ENCODE measurements around the gene RNF43. TPM values are rescaled to one million over a fixed set of nuclear protein-coding genes. Genes with fewer than 3 reads are reported as not detected.

RNF43 gene
- total RNA-seq, 1 experiment from 2014 or later: 6.7 TPM

DNA sequence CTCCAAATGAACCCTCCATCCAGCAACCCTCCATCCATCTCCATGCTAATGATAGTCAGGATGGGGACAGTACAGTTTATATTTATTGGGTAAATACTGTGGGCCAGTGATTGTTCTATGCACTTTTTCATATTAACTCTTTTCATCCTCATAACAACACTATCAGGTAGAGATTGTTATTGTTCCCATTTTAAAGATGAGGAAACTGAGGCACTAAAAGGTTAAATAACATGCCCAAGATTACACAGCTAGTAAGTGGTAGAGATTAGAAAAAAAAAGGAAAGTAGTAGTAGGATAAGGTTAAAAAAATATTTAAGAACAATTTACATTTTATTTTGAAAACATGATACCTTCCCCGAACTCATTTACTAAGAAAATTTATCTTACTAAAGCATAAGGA, 43.4 kb downstream of the RNF43 start:
- no peak overlapping the region for H3K4me3 Mint-ChIP-seq (ENCODE audit: unreplicated experiment)
- H3K27ac Mint-ChIP-seq (ENCODE audit: low read depth, unreplicated experiment): no peak overlapping the region
- no peaks in the 10 kb centered on the region for H3K36me3 Mint-ChIP-seq (ENCODE audit: insufficient read depth, unreplicated experiment)
- peaks cover 5% of the 10 kb centered on the region for H3K4me1 Mint-ChIP-seq (ENCODE audit: insufficient read depth, unreplicated experiment)
- CTCF ChIA-PET: interaction anchor here (0.6 kb wide), 1 partner anchor 516 kb away, joined by 3 read pairs; no protein-coding TSS in a partner anchor
- intact Hi-C loops (cut with micrococcal nuclease): no loop called here
- BruUV-seq (replicated peaks): no TSS peak
- no peak for TF ChIP-seq CTCF (IDR thresholded peaks at IDR 0.05; ENCODE audit: unreplicated experiment)
- H3K9me3 Mint-ChIP-seq (ENCODE audit: unreplicated experiment): no peaks in the 10 kb centered on the region
- DNase-seq (ENCODE audit: unreplicated experiment): no peak
- H3K27me3 Mint-ChIP-seq (ENCODE audit: insufficient read depth, unreplicated experiment): no peaks in the 10 kb centered on the region
- POLR2A ChIA-PET: no interaction called here

DNA sequence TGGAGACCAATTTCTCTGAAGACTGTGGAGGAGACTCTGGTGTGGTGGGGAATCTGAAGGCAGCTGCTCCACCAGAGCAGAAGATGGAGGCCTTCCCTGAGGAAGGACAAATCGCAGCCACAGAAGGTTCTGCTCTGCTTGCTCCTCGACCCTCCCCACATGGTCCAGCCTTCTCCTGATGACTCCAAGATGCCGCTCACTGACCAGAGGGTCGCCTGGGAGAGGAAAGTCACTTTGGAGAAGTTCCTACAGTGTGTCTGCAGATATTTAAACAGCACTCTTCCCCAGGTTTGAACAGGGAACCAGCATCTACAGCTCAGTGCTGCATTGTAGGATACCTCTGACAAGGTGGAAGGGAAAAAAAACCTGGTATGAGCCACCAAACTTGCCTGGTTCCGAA, 44.3 kb downstream of the RNF43 start:
- Mint-ChIP-seq H3K4me3 (ENCODE audit: unreplicated experiment) (no peak overlapping the region), H3K36me3 (ENCODE audit: insufficient read depth, unreplicated experiment) (no peaks in the 10 kb centered on the region), H3K9me3 (ENCODE audit: unreplicated experiment) (no peaks in the 10 kb centered on the region), H3K27me3 (ENCODE audit: insufficient read depth, unreplicated experiment) (no peaks in the 10 kb centered on the region), H3K4me1 (ENCODE audit: insufficient read depth, unreplicated experiment) (peaks cover 5% of the 10 kb centered on the region), H3K27ac (ENCODE audit: low read depth, unreplicated experiment) (no peak overlapping the region)
- no peak for TF ChIP-seq CTCF (IDR thresholded peaks at IDR 0.05; ENCODE audit: unreplicated experiment)
- DNase-seq (ENCODE audit: unreplicated experiment): no peak
- ChIA-PET CTCF (interaction anchor here (0.6 to 1.8 kb wide), 2 partner anchors 9 to 15 kb away, joined by 3 to 4 read pairs; no protein-coding TSS in a partner anchor), POLR2A (interaction anchor here (1.3 kb wide), 1 partner anchor 10 kb away, joined by 4 read pairs; no protein-coding TSS in a partner anchor)
- intact Hi-C loops (cut with micrococcal nuclease): no loop called here
- no TSS peak for BruUV-seq (replicated peaks)

GRCh38 chr17:58371300-58371950, 45.9 kb downstream of the RNF43 start:
- TF ChIP-seq CTCF (IDR thresholded peaks at IDR 0.05; ENCODE audit: unreplicated experiment): no peak
- Mint-ChIP-seq H3K4me3 (ENCODE audit: unreplicated experiment) (no peak overlapping the region), H3K27ac (ENCODE audit: low read depth, unreplicated experiment) (no peak overlapping the region), H3K36me3 (ENCODE audit: insufficient read depth, unreplicated experiment) (no peaks in the 10 kb centered on the region), H3K27me3 (ENCODE audit: insufficient read depth, unreplicated experiment) (no peaks in the 10 kb centered on the region), H3K9me3 (ENCODE audit: unreplicated experiment) (no peaks in the 10 kb centered on the region), H3K4me1 (ENCODE audit: insufficient read depth, unreplicated experiment) (peaks cover 5% of the 10 kb centered on the region)
- ChIA-PET POLR2A (interaction anchor here (1.1 to 1.3 kb wide), 2 partner anchors 9 to 45 kb away, joined by 4 read pairs; no protein-coding TSS in a partner anchor), CTCF (interaction anchor here (0.9 to 1.8 kb wide), 2 partner anchors 7 to 13 kb away, joined by 3 to 4 read pairs; no protein-coding TSS in a partner anchor)
- intact Hi-C loops (cut with micrococcal nuclease): no loop called here
- DNase-seq (ENCODE audit: unreplicated experiment): no peak
- BruUV-seq (replicated peaks): no TSS peak

DNA sequence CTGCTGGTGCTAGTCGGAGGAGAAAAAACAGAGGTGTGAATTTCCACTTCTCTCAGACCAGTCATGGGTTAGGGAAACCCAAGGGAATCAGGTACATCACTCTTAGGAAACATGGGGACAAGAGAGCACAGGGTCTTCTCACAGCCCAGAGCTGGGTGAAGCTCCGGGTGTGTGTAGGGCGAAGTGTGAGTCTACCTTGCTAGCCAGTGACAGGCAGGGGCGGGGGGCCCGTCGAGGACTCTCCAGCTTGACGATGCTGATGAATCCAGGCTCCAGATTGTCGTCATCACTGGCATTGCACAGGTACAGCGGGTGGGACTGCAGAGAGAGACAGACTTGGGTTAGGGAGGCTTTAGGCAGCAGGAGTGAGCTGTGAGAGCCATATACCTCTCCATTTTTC, 46.6 kb downstream of the RNF43 start:
- H3K9me3 Mint-ChIP-seq (ENCODE audit: unreplicated experiment): no peaks in the 10 kb centered on the region
- H3K4me3 Mint-ChIP-seq (ENCODE audit: unreplicated experiment): no peak overlapping the region
- no peak for TF ChIP-seq CTCF (IDR thresholded peaks at IDR 0.05; ENCODE audit: unreplicated experiment)
- ChIA-PET CTCF (interaction anchor here (0.9 kb wide), 1 partner anchor 14 kb away, joined by 3 read pairs; no protein-coding TSS in a partner anchor), POLR2A (interaction anchor here (0.5 kb wide), 1 partner anchor 1372 kb away, joined by 3 read pairs; no protein-coding TSS in a partner anchor)
- intact Hi-C loops (cut with micrococcal nuclease): no loop called here
- H3K4me1 Mint-ChIP-seq (ENCODE audit: insufficient read depth, unreplicated experiment): peaks cover 5% of the 10 kb centered on the region
- no peaks in the 10 kb centered on the region for H3K36me3 Mint-ChIP-seq (ENCODE audit: insufficient read depth, unreplicated experiment)
- no TSS peak for BruUV-seq (replicated peaks)
- no peaks in the 10 kb centered on the region for H3K27me3 Mint-ChIP-seq (ENCODE audit: insufficient read depth, unreplicated experiment)
- no peak for DNase-seq (ENCODE audit: unreplicated experiment)
- no peak overlapping the region for H3K27ac Mint-ChIP-seq (ENCODE audit: low read depth, unreplicated experiment)
